Measurements from ENCODE around the gene VWA8.

DNA sequence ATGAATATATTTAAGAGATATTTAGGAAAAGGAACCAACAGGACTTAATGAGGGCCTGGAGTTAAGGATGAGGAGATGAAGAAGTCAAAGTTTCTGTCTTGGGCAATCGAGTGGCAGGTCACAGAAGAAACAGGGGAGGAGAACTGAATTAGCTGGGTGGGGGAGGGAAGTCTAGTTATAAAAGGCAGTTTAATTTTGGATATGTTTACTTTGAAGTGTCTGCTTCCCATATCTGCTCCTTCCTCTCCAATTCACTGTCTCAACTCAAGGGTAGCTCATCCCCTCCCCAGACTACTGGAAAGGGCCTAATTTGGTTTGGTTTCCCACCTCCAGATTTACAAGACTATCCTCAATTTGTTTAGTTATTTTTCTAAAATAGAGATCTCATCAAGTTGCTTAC, 195.9 kb downstream of the VWA8 start:
- no peak for TF ChIP-seq ZNF70 (CRISPR knock-in tag; IDR thresholded peaks at IDR 0.05)
- TF ChIP-seq CSDC2 (CRISPR knock-in tag; IDR thresholded peaks at IDR 0.05) = no peak
